HepG2 (cell line): ENCODE results near the gene NDUFV1. TPM values are rescaled to one million over a fixed set of nuclear protein-coding genes. Genes with fewer than 3 reads are reported as not detected.

ENCODE experiments used
- ARHGAP35 ChIP-seq: sonication (generic); formaldehyde crosslinking; IDR thresholded peaks from 2 replicates; pipeline ENCODE4 v1.9.0; 2022; ENCODE audit warnings: mild to moderate bottlenecking, inconsistent platforms, moderate library complexity, missing genetic modification reagents, borderline replicate concordance
- EED ChIP-seq: sonication (generic); formaldehyde crosslinking; IDR thresholded peaks from 2 replicates; pipeline ENCODE4 v1.5.0; 2020; ENCODE audit warnings: mild to moderate bottlenecking, missing genetic modification reagents
- FOXA3 ChIP-seq: IDR thresholded peaks from 2 replicates; pipeline ENCODE4 v1.6.1; 2016; ENCODE audit warnings: missing genetic modification reagents, missing compliant biosample characterization
- NCOR1 ChIP-seq: fragments of 200-600 bp; sonication (generic); IDR thresholded peaks from 2 replicates; pipeline ENCODE4 v1.7.0; 2017; ENCODE audit warnings: antibody characterized with exemption, low read length, borderline replicate concordance
- NFATC3 ChIP-seq: sonication (generic); formaldehyde crosslinking; IDR thresholded peaks from 2 replicates; pipeline ENCODE4 v1.5.1; 2020; ENCODE audit warnings: mild to moderate bottlenecking, missing genetic modification reagents
- RBM22 ChIP-seq: fragments of 200-400 bp; formaldehyde crosslinking; optimal IDR thresholded peaks from 2 replicates; pipeline ENCODE3; 2017; ENCODE audit warnings: mild to moderate bottlenecking, low read length, moderate library complexity
- ZBTB3 ChIP-seq: sonication (generic); formaldehyde crosslinking; IDR thresholded peaks from 2 replicates; pipeline ENCODE4 v1.4.0; 2020; ENCODE audit warnings: low read depth, mild to moderate bottlenecking, moderate library complexity, missing genetic modification reagents, borderline replicate concordance
- ZNF160 ChIP-seq: sonication (generic); formaldehyde crosslinking; IDR thresholded peaks from 2 replicates; pipeline ENCODE4 v1.8.0; 2022; ENCODE audit warnings: mild to moderate bottlenecking, inconsistent platforms, missing genetic modification reagents
- ZNF607 ChIP-seq: sonication (generic); formaldehyde crosslinking; IDR thresholded peaks from 2 replicates; pipeline ENCODE4 v1.5.1; 2020; ENCODE audit warnings: missing genetic modification reagents, mild to moderate bottlenecking, borderline replicate concordance
- ZNF788 ChIP-seq: sonication (generic); formaldehyde crosslinking; IDR thresholded peaks from 2 replicates; pipeline ENCODE4 v1.5.0; 2020; ENCODE audit warnings: mild to moderate bottlenecking, missing genetic modification reagents, borderline replicate concordance
- polyA plus RNA-seq, 8 experiments: library from polyadenylated mRNA; depleted of rRNA in 3 of 8; stranded (reverse) in 7 of 8; unstranded in 1 of 8; fragments of >200 nt; fragmentation: Illumina TruSeq in 4 of 8; extraction: Trizol in 4 of 8; gene quantifications; 2 replicates each; pipeline versions ENCODE4 v1.2.1 to v1.2.3, GENCODE V29; 2011 to 2016; ENCODE audit warnings: low read depth in 4 of 8, missing spikeins in 1 of 8, mixed read lengths in 1 of 8; ENCODE audit not compliant: insufficient read depth in 1 of 8
- total RNA-seq, 5 experiments: library from RNA; depleted of rRNA; stranded (reverse); fragments of >200 nt; fragmentation: Illumina TruSeq; extraction: Trizol; gene quantifications; 2 replicates each; pipeline ENCODE4 v1.2.3, GENCODE V29; 2016; ENCODE audit warnings: low read depth in 1 of 5
- TF ChIP-seq, protein P1 (sequence below): sonication (generic); formaldehyde crosslinking; IDR thresholded peaks from 2 replicates; pipeline ENCODE4 v1.8.0; 2022; ENCODE audit warnings: mild to moderate bottlenecking, missing genetic modification reagents, borderline replicate concordance
- TF ChIP-seq, protein P2 (sequence below): sonication (generic); formaldehyde crosslinking; IDR thresholded peaks from 2 replicates; pipeline ENCODE4 v1.4.0; 2020; ENCODE audit warnings: missing genetic modification reagents
- TF ChIP-seq, protein P3 (sequence below): sonication (generic); formaldehyde crosslinking; IDR thresholded peaks from 2 replicates; pipeline ENCODE4 v1.4.0; 2020; ENCODE audit warnings: missing genetic modification reagents, borderline replicate concordance
- TF ChIP-seq, protein P4 (sequence below): sonication (generic); formaldehyde crosslinking; IDR thresholded peaks from 2 replicates; pipeline ENCODE4 v1.4.0; 2020; ENCODE audit warnings: low read depth, mild to moderate bottlenecking, missing genetic modification reagents
- TF ChIP-seq, protein P5 (sequence below): sonication (generic); formaldehyde crosslinking; IDR thresholded peaks from 2 replicates; pipeline ENCODE4 v1.8.0; 2023; ENCODE audit warnings: mild to moderate bottlenecking, missing genetic modification reagents
- TF ChIP-seq, protein P6 (sequence below): IDR thresholded peaks from 2 replicates; pipeline ENCODE4 v1.6.1; 2016; ENCODE audit warnings: missing biosample characterization, missing genetic modification reagents, low read depth

Gene NDUFV1
- total and polyA plus RNA-seq, 2 of the 13 experiments (the other 11 are each of a cell fraction or from before 2014, with no cell fraction given) = 88.9 to 137 TPM

DNA sequence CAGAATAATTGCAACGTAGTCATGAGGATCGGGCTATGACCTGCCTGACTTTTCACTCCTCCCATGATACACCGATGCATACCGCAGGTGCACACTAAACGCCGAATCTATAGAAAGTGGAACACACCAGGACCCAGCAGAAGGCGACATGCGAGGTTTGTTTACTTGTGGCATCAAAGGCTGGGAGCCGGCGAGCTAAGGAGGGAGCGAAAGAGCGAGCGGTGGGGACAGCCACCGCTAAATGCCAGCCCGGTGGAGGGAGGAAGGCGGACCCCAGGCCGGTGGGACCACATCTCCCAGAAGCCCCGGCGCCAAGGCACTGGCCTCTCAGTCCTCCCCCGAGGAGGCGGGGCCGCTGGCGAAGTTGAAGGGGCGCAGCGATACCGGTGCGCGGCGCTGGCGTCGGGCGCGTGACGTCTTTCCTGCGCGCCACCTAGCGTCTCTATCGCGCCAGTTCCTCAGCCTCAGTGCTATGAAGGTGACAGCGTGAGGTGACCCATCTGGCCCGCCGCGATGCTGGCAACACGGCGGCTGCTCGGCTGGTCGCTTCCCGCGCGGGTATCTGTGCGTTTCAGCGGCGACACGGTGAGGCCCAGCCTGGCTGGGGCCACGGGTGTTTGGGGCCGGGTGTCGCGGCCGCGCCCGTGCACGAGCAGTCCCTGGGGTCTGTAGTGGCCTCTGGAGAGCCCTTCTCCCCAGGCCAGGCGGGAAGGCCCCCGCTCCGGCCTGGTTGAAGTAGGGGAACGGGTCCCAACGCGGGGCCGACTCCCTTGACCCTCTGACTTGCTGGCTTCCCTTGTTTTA is at the start of gene NDUFV1 (continued):
- TF ChIP-seq, protein P1, sequence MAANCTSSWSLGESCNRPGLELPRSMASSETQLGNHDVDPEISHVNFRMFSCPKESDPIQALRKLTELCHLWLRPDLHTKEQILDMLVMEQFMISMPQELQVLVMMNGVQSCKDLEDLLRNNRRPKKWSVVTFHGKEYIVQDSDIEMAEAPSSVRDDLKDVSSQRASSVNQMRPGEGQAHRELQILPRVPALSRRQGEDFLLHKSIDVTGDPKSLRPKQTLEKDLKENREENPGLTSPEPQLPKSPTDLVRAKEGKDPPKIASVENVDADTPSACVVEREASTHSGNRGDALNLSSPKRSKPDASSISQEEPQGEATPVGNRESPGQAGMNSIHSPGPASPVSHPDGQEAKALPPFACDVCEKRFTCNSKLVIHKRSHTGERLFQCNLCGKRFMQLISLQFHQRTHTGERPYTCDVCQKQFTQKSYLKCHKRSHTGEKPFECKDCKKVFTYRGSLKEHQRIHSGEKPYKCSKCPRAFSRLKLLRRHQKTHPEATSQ (CRISPR knock-in tag) = no peak
- TF ChIP-seq NFATC3 (CRISPR knock-in tag) (0 out of 2 replicates have a peak, but pooled peaks have one; percentile 16), ZBTB3 (peak; percentile 75; the same call in 1 of the 2 replicates), ZNF160 (CRISPR knock-in tag) (no peak), EED (no peak), ZNF788 (peak; percentile 93; the same call in 1 of the 2 replicates), RBM22 (no peak), ZNF607 (CRISPR knock-in tag) (no peak), FOXA3 (CRISPR knock-in tag) (peak; percentile 64), ARHGAP35 (CRISPR knock-in tag) (0 out of 2 replicates have a peak, but pooled peaks have one; percentile 17), NCOR1 (no peak)
- TF ChIP-seq, protein P2, sequence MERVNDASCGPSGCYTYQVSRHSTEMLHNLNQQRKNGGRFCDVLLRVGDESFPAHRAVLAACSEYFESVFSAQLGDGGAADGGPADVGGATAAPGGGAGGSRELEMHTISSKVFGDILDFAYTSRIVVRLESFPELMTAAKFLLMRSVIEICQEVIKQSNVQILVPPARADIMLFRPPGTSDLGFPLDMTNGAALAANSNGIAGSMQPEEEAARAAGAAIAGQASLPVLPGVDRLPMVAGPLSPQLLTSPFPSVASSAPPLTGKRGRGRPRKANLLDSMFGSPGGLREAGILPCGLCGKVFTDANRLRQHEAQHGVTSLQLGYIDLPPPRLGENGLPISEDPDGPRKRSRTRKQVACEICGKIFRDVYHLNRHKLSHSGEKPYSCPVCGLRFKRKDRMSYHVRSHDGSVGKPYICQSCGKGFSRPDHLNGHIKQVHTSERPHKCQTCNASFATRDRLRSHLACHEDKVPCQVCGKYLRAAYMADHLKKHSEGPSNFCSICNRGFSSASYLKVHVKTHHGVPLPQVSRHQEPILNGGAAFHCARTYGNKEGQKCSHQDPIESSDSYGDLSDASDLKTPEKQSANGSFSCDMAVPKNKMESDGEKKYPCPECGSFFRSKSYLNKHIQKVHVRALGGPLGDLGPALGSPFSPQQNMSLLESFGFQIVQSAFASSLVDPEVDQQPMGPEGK (CRISPR knock-in tag) = peak; percentile 48
- TF ChIP-seq, protein P3, sequence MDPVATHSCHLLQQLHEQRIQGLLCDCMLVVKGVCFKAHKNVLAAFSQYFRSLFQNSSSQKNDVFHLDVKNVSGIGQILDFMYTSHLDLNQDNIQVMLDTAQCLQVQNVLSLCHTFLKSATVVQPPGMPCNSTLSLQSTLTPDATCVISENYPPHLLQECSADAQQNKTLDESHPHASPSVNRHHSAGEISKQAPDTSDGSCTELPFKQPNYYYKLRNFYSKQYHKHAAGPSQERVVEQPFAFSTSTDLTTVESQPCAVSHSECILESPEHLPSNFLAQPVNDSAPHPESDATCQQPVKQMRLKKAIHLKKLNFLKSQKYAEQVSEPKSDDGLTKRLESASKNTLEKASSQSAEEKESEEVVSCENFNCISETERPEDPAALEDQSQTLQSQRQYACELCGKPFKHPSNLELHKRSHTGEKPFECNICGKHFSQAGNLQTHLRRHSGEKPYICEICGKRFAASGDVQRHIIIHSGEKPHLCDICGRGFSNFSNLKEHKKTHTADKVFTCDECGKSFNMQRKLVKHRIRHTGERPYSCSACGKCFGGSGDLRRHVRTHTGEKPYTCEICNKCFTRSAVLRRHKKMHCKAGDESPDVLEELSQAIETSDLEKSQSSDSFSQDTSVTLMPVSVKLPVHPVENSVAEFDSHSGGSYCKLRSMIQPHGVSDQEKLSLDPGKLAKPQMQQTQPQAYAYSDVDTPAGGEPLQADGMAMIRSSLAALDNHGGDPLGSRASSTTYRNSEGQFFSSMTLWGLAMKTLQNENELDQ = no peak
- TF ChIP-seq, protein P4, sequence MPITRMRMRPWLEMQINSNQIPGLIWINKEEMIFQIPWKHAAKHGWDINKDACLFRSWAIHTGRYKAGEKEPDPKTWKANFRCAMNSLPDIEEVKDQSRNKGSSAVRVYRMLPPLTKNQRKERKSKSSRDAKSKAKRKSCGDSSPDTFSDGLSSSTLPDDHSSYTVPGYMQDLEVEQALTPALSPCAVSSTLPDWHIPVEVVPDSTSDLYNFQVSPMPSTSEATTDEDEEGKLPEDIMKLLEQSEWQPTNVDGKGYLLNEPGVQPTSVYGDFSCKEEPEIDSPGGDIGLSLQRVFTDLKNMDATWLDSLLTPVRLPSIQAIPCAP (CRISPR knock-in tag) = no peak
- TF ChIP-seq, protein P5, sequence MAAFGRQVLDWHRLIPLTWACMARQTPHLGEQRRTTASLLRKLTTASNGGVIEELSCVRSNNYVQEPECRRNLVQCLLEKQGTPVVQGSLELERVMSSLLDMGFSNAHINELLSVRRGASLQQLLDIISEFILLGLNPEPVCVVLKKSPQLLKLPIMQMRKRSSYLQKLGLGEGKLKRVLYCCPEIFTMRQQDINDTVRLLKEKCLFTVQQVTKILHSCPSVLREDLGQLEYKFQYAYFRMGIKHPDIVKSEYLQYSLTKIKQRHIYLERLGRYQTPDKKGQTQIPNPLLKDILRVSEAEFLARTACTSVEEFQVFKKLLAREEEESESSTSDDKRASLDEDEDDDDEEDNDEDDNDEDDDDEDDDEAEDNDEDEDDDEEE = no peak
- TF ChIP-seq, protein P6, sequence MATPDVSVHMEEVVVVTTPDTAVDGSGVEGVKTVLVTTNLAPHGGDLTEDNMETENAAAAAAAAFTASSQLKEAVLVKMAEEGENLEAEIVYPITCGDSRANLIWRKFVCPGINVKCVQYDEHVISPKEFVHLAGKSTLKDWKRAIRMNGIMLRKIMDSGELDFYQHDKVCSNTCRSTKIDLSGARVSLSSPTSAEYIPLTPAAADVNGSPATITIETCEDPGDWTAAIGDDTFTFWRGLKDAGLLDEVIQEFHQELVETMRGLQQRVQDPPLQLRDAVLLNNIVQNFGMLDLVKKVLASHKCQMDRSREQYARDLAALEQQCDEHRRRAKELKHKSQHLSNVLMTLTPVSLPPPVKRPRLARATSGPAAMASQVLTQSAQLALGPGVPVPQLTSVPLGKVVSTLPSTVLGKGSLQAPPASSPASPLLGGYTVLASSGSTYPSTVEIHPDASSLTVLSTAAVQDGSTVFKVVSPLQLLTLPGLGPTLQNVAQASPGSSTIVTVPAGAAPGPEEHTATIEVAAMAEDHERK (CRISPR knock-in tag) = peak; percentile 96
